Smooth muscle cell (in vitro differentiated cells): ENCODE data around the gene WDR1. TPM values are rescaled to one million over a fixed set of nuclear protein-coding genes. Genes with fewer than 3 reads are reported as not detected.

Experiments used
- DNase-seq: peaks from one replicate; lab custom pipeline; 2025; ENCODE audit not compliant: unreplicated experiment; lab: John Stamatoyannopoulos, UW
- H2AFZ ChIP-seq: fragments of 200-600 bp; sonication (generic); 2 replicates; pipeline ENCODE4 v1.6.0; 2016; ENCODE audit warnings: antibody characterized with exemption, low read depth, mild to moderate bottlenecking
- H3F3A ChIP-seq: fragments of 200-600 bp; sonication (generic); 2 replicates; pipeline ENCODE4 v1.6.0; 2017; ENCODE audit warnings: antibody characterized with exemption, low read depth
- H3K27ac ChIP-seq: fragments of 200-600 bp; sonication (generic); 2 replicates; pipeline ENCODE4 v1.5.1; 2016; ENCODE audit warnings: low read depth, mild to moderate bottlenecking
- H3K27me3 ChIP-seq: fragments of 200-600 bp; sonication (generic); 2 replicates; pipeline ENCODE4 v1.6.1; 2016; ENCODE audit warnings: low read depth, mild to moderate bottlenecking
- H3K36me3 ChIP-seq: fragments of 200-600 bp; sonication (generic); 2 replicates; pipeline ENCODE4 v1.5.1; 2016; ENCODE audit warnings: low read depth
- H3K4me1 ChIP-seq: fragments of 200-600 bp; sonication (generic); 2 replicates; pipeline ENCODE4 v1.5.1; 2016; ENCODE audit warnings: low read depth
- H3K4me2 ChIP-seq: fragments of 200-600 bp; sonication (generic); 2 replicates; pipeline ENCODE4 v1.6.0; 2016; ENCODE audit warnings: mild to moderate bottlenecking
- H3K4me3 ChIP-seq: fragments of 200-600 bp; sonication (generic); 2 replicates; pipeline ENCODE4 v1.5.1; 2016; ENCODE audit warnings: mild to moderate bottlenecking
- H3K79me2 ChIP-seq: fragments of 200-600 bp; sonication (generic); 2 replicates; pipeline ENCODE4 v1.6.0; 2016; ENCODE audit warnings: low read depth, mild to moderate bottlenecking
- H3K9ac ChIP-seq: fragments of 200-600 bp; sonication (generic); 2 replicates; pipeline ENCODE4 v1.6.0; 2016; ENCODE audit warnings: low read depth
- H3K9me3 ChIP-seq: fragments of 200-600 bp; sonication (generic); replicated peaks from 2 replicates; pipeline ENCODE4 v1.5.1; 2016; ENCODE audit warnings: low read depth
- H4K20me1 ChIP-seq: fragments of 200-600 bp; sonication (generic); 2 replicates; pipeline ENCODE4 v1.6.0; 2016; ENCODE audit warnings: low read depth
- CTCF ChIP-seq: fragments of 200-600 bp; sonication (generic); IDR thresholded peaks from 2 replicates; pipeline ENCODE4 v1.5.1; 2017; ENCODE audit warnings: borderline replicate concordance, mild to moderate bottlenecking, antibody characterized with exemption; ENCODE audit not compliant: insufficient read depth, poor library complexity, severe bottlenecking
- WGBS: methylation state at CpG from one replicate; pipeline ENCODE4 v1.1.7; 2016; ENCODE audit warnings: low lambda C conversion rate; 5-methylcytosine and 5-hydroxymethylcytosine counted together
- polyA plus RNA-seq: library from polyadenylated mRNA; unstranded; fragments of >200 nt; fragmentation: Nextera tagmentation; extraction: Ambion mirVana; gene quantifications from 2 replicates; pipeline ENCODE4 v1.2.1, GENCODE V29; 2016
- total RNA-seq: library from RNA; depleted of rRNA; stranded (reverse); fragments of >200 nt; gene quantifications from 2 replicates; pipeline ENCODE4 v1.2.3, GENCODE V29; 2014

Gene WDR1
- total and polyA plus RNA-seq, 2 experiments from 2014 or later: 259 to 273 TPM

- no peak overlapping the region for H3K4me3 ChIP-seq
- no peaks in the 10 kb centered on the region for H3K79me2 ChIP-seq
- H3K9me3 ChIP-seq: no peaks in the 10 kb centered on the region
- no peak overlapping the region for H3K27ac ChIP-seq
- no peak overlapping the region for H3K4me2 ChIP-seq
- no peaks in the 10 kb centered on the region for H3K4me1 ChIP-seq
- no peaks in the 10 kb centered on the region for H3F3A ChIP-seq
- TF ChIP-seq CTCF: no peak
- peaks cover 4% of the 10 kb centered on the region for H3K27me3 ChIP-seq
- 81% methylated on average over 3 of the region's 3 CpGs for WGBS
- no peak overlapping the region for H3K9ac ChIP-seq
- no peaks in the 10 kb centered on the region for H3K36me3 ChIP-seq
- H2AFZ ChIP-seq: no peak overlapping the region
- H4K20me1 ChIP-seq: no peaks in the 10 kb centered on the region
- DNase-seq: no peak
These were observed 18.7 kb upstream of the WDR1 start for GRCh38 chr4:10135260-10135659.

GRCh38 chr4:10134141-10134540 is 17.5 kb upstream of the WDR1 start:
- Histone ChIP-seq H3K9me3 (no peaks in the 10 kb centered on the region), H4K20me1 (no peaks in the 10 kb centered on the region), H3K36me3 (no peaks in the 10 kb centered on the region), H3K79me2 (no peaks in the 10 kb centered on the region), H3K9ac (no peak overlapping the region), H3K4me3 (no peak overlapping the region), H3F3A (no peaks in the 10 kb centered on the region), H2AFZ (no peak overlapping the region), H3K4me1 (no peaks in the 10 kb centered on the region), H3K27me3 (peaks cover 4% of the 10 kb centered on the region), H3K27ac (no peak overlapping the region), H3K4me2 (no peak overlapping the region)
- TF ChIP-seq CTCF: no peak
- DNase-seq: no peak
- WGBS: 90% methylated on average over 5 of the region's 5 CpGs

GRCh38 chr4:10131202-10131601 is 14.6 kb upstream of the WDR1 start:
- WGBS: 86% methylated on average over 8 of the region's 10 CpGs
- DNase-seq: no peak
- Histone ChIP-seq H3K36me3 (no peaks in the 10 kb centered on the region), H2AFZ (no peak overlapping the region), H3F3A (no peaks in the 10 kb centered on the region), H4K20me1 (no peaks in the 10 kb centered on the region), H3K4me2 (no peak overlapping the region), H3K4me1 (no peaks in the 10 kb centered on the region), H3K79me2 (no peaks in the 10 kb centered on the region), H3K9ac (no peak overlapping the region), H3K4me3 (no peak overlapping the region), H3K27ac (no peak overlapping the region), H3K9me3 (no peaks in the 10 kb centered on the region), H3K27me3 (peaks cover 4% of the 10 kb centered on the region)
- TF ChIP-seq CTCF: no peak

- Histone ChIP-seq H3K27me3 (no peaks in the 10 kb centered on the region), H3K4me2 (no peak overlapping the region), H3K27ac (no peak overlapping the region), H3K36me3 (no peaks in the 10 kb centered on the region), H2AFZ (no peak overlapping the region), H3K4me1 (no peaks in the 10 kb centered on the region), H3K79me2 (no peaks in the 10 kb centered on the region), H3F3A (no peaks in the 10 kb centered on the region), H3K9me3 (no peaks in the 10 kb centered on the region), H4K20me1 (no peaks in the 10 kb centered on the region), H3K9ac (no peak overlapping the region), H3K4me3 (no peak overlapping the region)
- DNase-seq: no peak
- 74% methylated on average over 14 of the region's 14 CpGs for WGBS
- no peak for TF ChIP-seq CTCF
These were observed 13.7 kb upstream of the WDR1 start for GRCh38 chr4:10130178-10130888.
